ENCODE data around the gene AFF4. TPM values are rescaled to one million over a fixed set of nuclear protein-coding genes. Genes with fewer than 3 reads are reported as not detected.

The AFF4 gene
- total RNA-seq, 3 donors from 2014 or later (not counting 1 experiment from before 2014, with no cell fraction given): 87.5 to 98.1 (median 90.8) TPM

- H3K36me3 Mint-ChIP-seq: peaks cover 19% of the 10 kb centered on the region
- TF ChIP-seq CTCF (IDR thresholded peaks at IDR 0.05): no peak
- Histone ChIP-seq H3K27me3 (ENCODE audit: control insufficient read depth, insufficient read depth, low read length) (no peaks in the 10 kb centered on the region), H3K9me3 (ENCODE audit: control insufficient read depth, insufficient read depth, low read length) (no peaks in the 10 kb centered on the region), H3K4me3 (ENCODE audit: low read length) (no peak overlapping the region), H3K4me1 (ENCODE audit: control insufficient read depth, insufficient read depth, low read length) (no peaks in the 10 kb centered on the region), H3K27ac (ENCODE audit: low read length) (no peak overlapping the region), H3K36me3 (ENCODE audit: control insufficient read depth, insufficient read depth, low read length) (peaks cover 66% of the 10 kb centered on the region)
- no peaks in the 10 kb centered on the region for H3K9me3 Mint-ChIP-seq
- ATAC-seq (no peak), DNase-seq (no peak)
- no peaks in the 10 kb centered on the region for H3K27me3 Mint-ChIP-seq (ENCODE audit: low read depth in 2 of 2)
- peak overlapping the region in 1 of 2 donors; percentile 7 for H3K27ac Mint-ChIP-seq
- intact Hi-C loops (cut with micrococcal nuclease): no loop called here
- peaks cover 14 to 30% of the 10 kb centered on the region in 2 donors for H3K4me1 Mint-ChIP-seq
- no peak overlapping the region for H3K4me3 Mint-ChIP-seq
- 94% methylated on average over 1 of the region's 2 CpGs for WGBS (ENCODE audit: insufficient coverage)
Measured at GRCh38 chr5:132928062-132928407, 35.4 kb downstream of the AFF4 start.

GRCh38 chr5:132927355-132928061 is 35.9 kb downstream of the AFF4 start:
- no peaks in the 10 kb centered on the region for H3K27me3 Mint-ChIP-seq (ENCODE audit: low read depth in 2 of 2)
- intact Hi-C loops (cut with micrococcal nuclease): no loop called here
- Histone ChIP-seq H3K36me3 (ENCODE audit: control insufficient read depth, insufficient read depth, low read length) (peaks cover 63% of the 10 kb centered on the region), H3K4me1 (ENCODE audit: control insufficient read depth, insufficient read depth, low read length) (no peaks in the 10 kb centered on the region), H3K27ac (ENCODE audit: low read length) (no peak overlapping the region), H3K27me3 (ENCODE audit: control insufficient read depth, insufficient read depth, low read length) (no peaks in the 10 kb centered on the region), H3K4me3 (ENCODE audit: low read length) (no peak overlapping the region), H3K9me3 (ENCODE audit: control insufficient read depth, insufficient read depth, low read length) (no peaks in the 10 kb centered on the region)
- no peaks in the 10 kb centered on the region for H3K9me3 Mint-ChIP-seq
- no peak for DNase-seq
- 94% methylated on average over 2 of the region's 2 CpGs for WGBS (ENCODE audit: insufficient coverage)
- peak overlapping the region; percentile 7 to 17 for H3K27ac Mint-ChIP-seq
- no peak for TF ChIP-seq CTCF (IDR thresholded peaks at IDR 0.05)
- no peak for ATAC-seq
- H3K4me3 Mint-ChIP-seq: no peak overlapping the region
- H3K36me3 Mint-ChIP-seq: peaks cover 19% of the 10 kb centered on the region
- peaks cover 14 to 30% of the 10 kb centered on the region in 2 donors for H3K4me1 Mint-ChIP-seq

- TF ChIP-seq CTCF (IDR thresholded peaks at IDR 0.05): no peak
- Mint-ChIP-seq H3K27me3 (ENCODE audit: low read depth in 2 of 2) (no peaks in the 10 kb centered on the region), H3K27ac (peak overlapping the region in 1 of 2 donors; percentile 30), H3K4me1 (peaks cover 14 to 30% of the 10 kb centered on the region in 2 donors), H3K36me3 (peaks cover 19% of the 10 kb centered on the region), H3K4me3 (no peak overlapping the region), H3K9me3 (no peaks in the 10 kb centered on the region)
- no peak for ATAC-seq
- WGBS (ENCODE audit: insufficient coverage): 100% methylated on average over 4 of the region's 4 CpGs
- DNase-seq: no peak
- Histone ChIP-seq H3K4me3 (ENCODE audit: low read length) (no peak overlapping the region), H3K27ac (ENCODE audit: low read length) (no peak overlapping the region), H3K36me3 (ENCODE audit: control insufficient read depth, insufficient read depth, low read length) (peaks cover 59% of the 10 kb centered on the region), H3K27me3 (ENCODE audit: control insufficient read depth, insufficient read depth, low read length) (no peaks in the 10 kb centered on the region), H3K4me1 (ENCODE audit: control insufficient read depth, insufficient read depth, low read length) (no peaks in the 10 kb centered on the region), H3K9me3 (ENCODE audit: control insufficient read depth, insufficient read depth, low read length) (no peaks in the 10 kb centered on the region)
- intact Hi-C loops (cut with micrococcal nuclease): no loop called here
Measured at GRCh38 chr5:132926437-132926836, 37.0 kb downstream of the AFF4 start.

- Mint-ChIP-seq H3K9me3 (no peaks in the 10 kb centered on the region), H3K4me1 (peaks cover 9 to 10% of the 10 kb centered on the region in 2 donors), H3K4me3 (no peak overlapping the region), H3K27me3 (ENCODE audit: low read depth in 2 of 2) (no peaks in the 10 kb centered on the region), H3K27ac (peak overlapping the region; percentile 33 to 52), H3K36me3 (peaks cover 6% of the 10 kb centered on the region)
- intact Hi-C loops (cut with micrococcal nuclease): no loop called here
- no peak for TF ChIP-seq CTCF (IDR thresholded peaks at IDR 0.05)
- DNase-seq (no peak), ATAC-seq (no peak)
- Histone ChIP-seq H3K27me3 (ENCODE audit: control insufficient read depth, insufficient read depth, low read length) (no peaks in the 10 kb centered on the region), H3K4me1 (ENCODE audit: control insufficient read depth, insufficient read depth, low read length) (no peaks in the 10 kb centered on the region), H3K27ac (ENCODE audit: low read length) (no peak overlapping the region), H3K9me3 (ENCODE audit: control insufficient read depth, insufficient read depth, low read length) (no peaks in the 10 kb centered on the region), H3K36me3 (ENCODE audit: control insufficient read depth, insufficient read depth, low read length) (peaks cover 23% of the 10 kb centered on the region), H3K4me3 (ENCODE audit: low read length) (no peak overlapping the region)
- WGBS (ENCODE audit: insufficient coverage): 98% methylated on average over 3 of the region's 3 CpGs
Measured at GRCh38 chr5:132916086-132916485, 47.3 kb downstream of the AFF4 start.
